ENCODE data around the gene VAC14. TPM values are rescaled to one million over a fixed set of nuclear protein-coding genes. Genes with fewer than 3 reads are reported as not detected.

VAC14 gene
- polyA plus RNA-seq, 3 donors, result 20.7 to 49.4 (median 31.1) TPM

DNA sequence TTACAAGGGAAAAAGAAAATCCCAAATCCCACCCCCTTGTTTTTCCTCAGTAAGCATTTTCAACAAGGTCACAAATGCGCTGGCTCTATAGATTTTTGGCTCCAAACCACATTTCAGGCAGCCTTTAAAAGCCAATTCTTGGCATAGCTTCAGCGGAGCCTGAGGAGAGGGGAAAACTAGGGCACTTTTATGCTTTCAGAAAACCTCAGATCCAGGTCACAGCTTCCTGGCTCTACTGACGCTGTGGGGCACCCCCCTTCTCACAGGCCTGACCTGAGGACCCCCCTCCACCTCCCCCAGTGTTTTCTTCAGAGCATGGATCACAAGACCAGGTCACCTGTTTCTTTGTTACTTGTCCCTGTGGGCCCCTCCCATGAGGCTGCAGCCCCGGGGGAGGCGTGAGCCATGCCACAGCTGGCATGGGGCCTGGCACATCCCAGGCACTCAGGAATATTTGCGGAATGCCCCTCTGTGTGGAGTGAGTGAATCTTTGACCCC, 85.0 kb downstream of the VAC14 start:
- Histone ChIP-seq H3K9me3 (replicated peaks in 1 of 2; ENCODE audit: control insufficient read depth in 1 of 2, insufficient read depth in 1 of 2, low read length in 2 of 2) (no peaks in the 10 kb centered on the region), H2AFZ (ENCODE audit: insufficient read depth, low read depth, low read length, poor library complexity, severe bottlenecking) (no peak overlapping the region), H3K4me1 (ENCODE audit: control insufficient read depth in 1 of 2, insufficient read depth in 2 of 2, low read length in 2 of 2) (no peaks in the 10 kb centered on the region), H4K20me1 (ENCODE audit: insufficient read depth, low read length) (peaks cover 6% of the 10 kb centered on the region), H3K4me3 (replicated peaks in 1 of 3; ENCODE audit: low read depth in 2 of 3, low read length in 3 of 3) (no peak overlapping the region), H3K9ac (ENCODE audit: insufficient read depth, low read length, poor library complexity, severe bottlenecking) (no peak overlapping the region), H3K79me2 (ENCODE audit: insufficient read depth, low read length) (no peaks in the 10 kb centered on the region), H3K4me2 (replicated peaks; ENCODE audit: extremely low read depth, low read length, poor library complexity, severe bottlenecking) (no peak overlapping the region), H3K27ac (ENCODE audit: low read depth in 1 of 2, low read length in 2 of 2) (no peak overlapping the region), H3K27me3 (ENCODE audit: control insufficient read depth in 2 of 2, insufficient read depth in 2 of 2, low read length in 2 of 2) (no peaks in the 10 kb centered on the region), H3K36me3 (replicated peaks in 1 of 2; ENCODE audit: control insufficient read depth in 1 of 2, insufficient read depth in 2 of 2, low read length in 2 of 2) (peaks cover 38 to 72% of the 10 kb centered on the region in 2 donors)
- TF ChIP-seq, protein P1, sequence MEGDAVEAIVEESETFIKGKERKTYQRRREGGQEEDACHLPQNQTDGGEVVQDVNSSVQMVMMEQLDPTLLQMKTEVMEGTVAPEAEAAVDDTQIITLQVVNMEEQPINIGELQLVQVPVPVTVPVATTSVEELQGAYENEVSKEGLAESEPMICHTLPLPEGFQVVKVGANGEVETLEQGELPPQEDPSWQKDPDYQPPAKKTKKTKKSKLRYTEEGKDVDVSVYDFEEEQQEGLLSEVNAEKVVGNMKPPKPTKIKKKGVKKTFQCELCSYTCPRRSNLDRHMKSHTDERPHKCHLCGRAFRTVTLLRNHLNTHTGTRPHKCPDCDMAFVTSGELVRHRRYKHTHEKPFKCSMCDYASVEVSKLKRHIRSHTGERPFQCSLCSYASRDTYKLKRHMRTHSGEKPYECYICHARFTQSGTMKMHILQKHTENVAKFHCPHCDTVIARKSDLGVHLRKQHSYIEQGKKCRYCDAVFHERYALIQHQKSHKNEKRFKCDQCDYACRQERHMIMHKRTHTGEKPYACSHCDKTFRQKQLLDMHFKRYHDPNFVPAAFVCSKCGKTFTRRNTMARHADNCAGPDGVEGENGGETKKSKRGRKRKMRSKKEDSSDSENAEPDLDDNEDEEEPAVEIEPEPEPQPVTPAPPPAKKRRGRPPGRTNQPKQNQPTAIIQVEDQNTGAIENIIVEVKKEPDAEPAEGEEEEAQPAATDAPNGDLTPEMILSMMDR (IDR thresholded peaks at IDR 0.05), result no peak
- intact Hi-C loops (cut with micrococcal nuclease), result no loop called here
- peak overlapping the region in 1 of 7 donors; percentile 16 for H3K27ac Mint-ChIP-seq
- peaks cover 61 to 75% of the 10 kb centered on the region in 2 donors for H3K36me3 Mint-ChIP-seq
- 75% methylated on average over 3 of the region's 6 CpGs for WGBS (ENCODE audit: insufficient coverage)
- no peak for DNase-seq
- H3K9me3 Mint-ChIP-seq, result peaks cover 0 to 2% (median 0%) of the 10 kb centered on the region in 7 donors
- no peak overlapping the region for H3K4me3 Mint-ChIP-seq
- H3K4me1 Mint-ChIP-seq, result no peaks in the 10 kb centered on the region
- peaks cover 0 to 2% (median 0%) of the 10 kb centered on the region in 3 donors for H3K27me3 Mint-ChIP-seq (ENCODE audit: low read depth in 3 of 3)

DNA sequence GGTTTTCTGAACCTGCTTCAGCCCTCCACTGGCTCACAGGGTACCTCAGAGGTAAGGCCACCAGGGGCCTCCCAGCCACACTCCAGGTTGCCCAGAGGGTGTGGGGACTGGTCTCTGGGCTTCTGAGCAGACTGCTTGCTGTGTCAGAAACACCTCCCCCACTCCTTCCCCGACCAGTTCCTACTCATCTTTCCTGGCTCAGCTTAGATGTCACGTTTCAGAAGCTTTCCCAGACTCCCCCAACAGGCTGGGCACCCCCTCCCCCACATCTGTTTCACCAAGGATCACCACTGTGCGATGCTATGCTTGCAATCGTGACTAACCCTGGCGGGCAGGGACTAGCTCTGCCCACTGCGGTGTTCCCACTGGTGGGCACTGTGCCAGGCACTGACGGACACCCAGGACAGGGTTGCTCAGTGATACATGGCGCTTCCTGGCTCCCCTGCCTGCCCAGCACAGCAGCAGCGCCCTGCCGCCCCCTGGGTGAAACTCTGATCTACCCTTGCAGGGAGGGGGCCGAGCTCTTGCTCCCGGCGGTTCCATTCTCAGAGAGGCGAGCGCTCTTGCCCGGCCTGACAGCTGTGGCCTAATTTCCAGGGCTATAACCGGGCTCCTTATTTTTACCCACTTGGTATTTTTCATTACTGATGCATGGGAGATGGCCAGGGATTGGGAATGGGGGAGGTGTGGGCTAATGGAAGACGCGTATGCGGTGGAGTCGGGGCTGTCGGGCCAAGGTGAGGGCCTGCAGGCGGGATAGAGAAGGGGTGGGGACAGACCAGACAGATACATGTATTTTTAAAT, 85.7 kb downstream of the VAC14 start:
- TF ChIP-seq, protein P1 (IDR thresholded peaks at IDR 0.05), result no peak
- Histone ChIP-seq H3K9me3 (replicated peaks in 1 of 2; ENCODE audit: control insufficient read depth in 1 of 2, insufficient read depth in 1 of 2, low read length in 2 of 2) (no peaks in the 10 kb centered on the region), H3K27me3 (ENCODE audit: control insufficient read depth in 2 of 2, insufficient read depth in 2 of 2, low read length in 2 of 2) (no peaks in the 10 kb centered on the region), H3K79me2 (ENCODE audit: insufficient read depth, low read length) (no peaks in the 10 kb centered on the region), H4K20me1 (ENCODE audit: insufficient read depth, low read length) (peaks cover 6% of the 10 kb centered on the region), H3K4me2 (replicated peaks; ENCODE audit: extremely low read depth, low read length, poor library complexity, severe bottlenecking) (no peak overlapping the region), H3K4me3 (replicated peaks in 1 of 3; ENCODE audit: low read depth in 2 of 3, low read length in 3 of 3) (no peak overlapping the region), H2AFZ (ENCODE audit: insufficient read depth, low read depth, low read length, poor library complexity, severe bottlenecking) (no peak overlapping the region), H3K36me3 (replicated peaks in 1 of 2; ENCODE audit: control insufficient read depth in 1 of 2, insufficient read depth in 2 of 2, low read length in 2 of 2) (peaks cover 37 to 72% of the 10 kb centered on the region in 2 donors), H3K9ac (ENCODE audit: insufficient read depth, low read length, poor library complexity, severe bottlenecking) (no peak overlapping the region), H3K27ac (ENCODE audit: low read depth in 1 of 2, low read length in 2 of 2) (no peak overlapping the region), H3K4me1 (ENCODE audit: control insufficient read depth in 1 of 2, insufficient read depth in 2 of 2, low read length in 2 of 2) (no peaks in the 10 kb centered on the region)
- intact Hi-C loops (cut with micrococcal nuclease), result no loop called here
- H3K27me3 Mint-ChIP-seq (ENCODE audit: low read depth in 3 of 3), result peaks cover 0 to 2% (median 0%) of the 10 kb centered on the region in 3 donors
- no peak overlapping the region for H3K4me3 Mint-ChIP-seq
- DNase-seq, result no peak
- WGBS (ENCODE audit: insufficient coverage), result 58% methylated on average over 11 of the region's 23 CpGs
- H3K27ac Mint-ChIP-seq, result peak overlapping the region in 2 of 7 donors; percentile 1 to 21
- peaks cover 61 to 75% of the 10 kb centered on the region in 2 donors for H3K36me3 Mint-ChIP-seq
- peaks cover 0 to 2% (median 0%) of the 10 kb centered on the region in 7 donors for H3K9me3 Mint-ChIP-seq
- no peaks in the 10 kb centered on the region for H3K4me1 Mint-ChIP-seq
